Measurements from ENCODE around the gene SPG21. TPM values are rescaled to one million over a fixed set of nuclear protein-coding genes. Genes with fewer than 3 reads are reported as not detected.

Gene SPG21
- total RNA-seq, 1 experiment from 2014 or later, result 89.1 TPM

DNA sequence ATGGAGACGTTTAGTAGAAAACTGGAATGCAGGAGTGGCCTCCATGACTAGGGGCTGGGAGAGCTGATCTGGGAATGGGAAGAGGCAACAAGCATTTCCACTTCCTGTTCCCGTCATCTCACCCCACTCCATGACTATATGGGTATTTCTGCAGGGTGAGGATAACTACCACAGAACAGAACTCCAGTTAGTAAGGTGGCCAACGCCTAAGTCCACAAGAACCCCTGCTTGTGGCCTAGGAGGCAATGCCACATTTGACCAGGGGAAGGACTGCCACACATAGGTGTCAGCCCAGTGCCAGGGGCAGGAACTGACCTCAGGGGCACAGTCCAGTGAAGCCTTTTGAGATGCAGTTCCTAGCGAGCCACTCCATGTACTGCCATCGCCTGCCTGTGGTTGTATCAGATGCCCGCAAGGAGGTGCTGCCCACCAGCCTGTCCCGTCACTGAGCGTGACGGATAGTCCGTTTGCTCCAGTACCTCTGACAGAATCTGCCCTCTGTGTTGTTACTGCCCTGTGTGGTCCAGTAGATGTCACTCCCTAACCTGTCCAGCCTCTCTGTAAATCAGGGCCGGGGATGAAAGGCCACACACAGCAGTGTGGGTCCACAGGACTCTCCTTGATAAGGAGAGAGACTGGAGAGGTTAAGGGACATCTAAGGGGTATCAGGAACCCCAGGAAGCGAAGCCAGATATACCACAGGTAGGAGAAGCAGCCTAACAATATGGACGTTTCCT is 43.3 kb upstream of the SPG21 start:
- no TSS peak for BruUV-seq (replicated peaks)
- H3K9me3 ChIP-seq (ENCODE audit: low read depth, low read length, poor library complexity, severe bottlenecking), result no peaks in the 10 kb centered on the region
- DNase-seq (ENCODE audit: low spot score), result peak; percentile 80
- peak overlapping the region; percentile 14 for H3K4me3 ChIP-seq (ENCODE audit: low read depth, low read length, poor library complexity, severe bottlenecking)
- no peaks in the 10 kb centered on the region for H3K36me3 ChIP-seq (ENCODE audit: insufficient read depth, low read length, poor library complexity, severe bottlenecking)
- POLR2A ChIA-PET (ENCODE audit: low non-redundant PET), result no interaction called here
- H3K4me1 ChIP-seq (ENCODE audit: insufficient read depth, low read length, poor library complexity, severe bottlenecking), result peaks cover 7% of the 10 kb centered on the region
- no peaks in the 10 kb centered on the region for H3K27me3 ChIP-seq (replicated peaks; ENCODE audit: insufficient read depth, low read depth, low read length, poor library complexity)
- no peak for TF ChIP-seq EZH2 (IDR thresholded peaks at IDR 0.05; ENCODE audit: borderline replicate concordance, low read depth, low read length, poor library complexity, severe bottlenecking)
- TF ChIP-seq, protein P1, sequence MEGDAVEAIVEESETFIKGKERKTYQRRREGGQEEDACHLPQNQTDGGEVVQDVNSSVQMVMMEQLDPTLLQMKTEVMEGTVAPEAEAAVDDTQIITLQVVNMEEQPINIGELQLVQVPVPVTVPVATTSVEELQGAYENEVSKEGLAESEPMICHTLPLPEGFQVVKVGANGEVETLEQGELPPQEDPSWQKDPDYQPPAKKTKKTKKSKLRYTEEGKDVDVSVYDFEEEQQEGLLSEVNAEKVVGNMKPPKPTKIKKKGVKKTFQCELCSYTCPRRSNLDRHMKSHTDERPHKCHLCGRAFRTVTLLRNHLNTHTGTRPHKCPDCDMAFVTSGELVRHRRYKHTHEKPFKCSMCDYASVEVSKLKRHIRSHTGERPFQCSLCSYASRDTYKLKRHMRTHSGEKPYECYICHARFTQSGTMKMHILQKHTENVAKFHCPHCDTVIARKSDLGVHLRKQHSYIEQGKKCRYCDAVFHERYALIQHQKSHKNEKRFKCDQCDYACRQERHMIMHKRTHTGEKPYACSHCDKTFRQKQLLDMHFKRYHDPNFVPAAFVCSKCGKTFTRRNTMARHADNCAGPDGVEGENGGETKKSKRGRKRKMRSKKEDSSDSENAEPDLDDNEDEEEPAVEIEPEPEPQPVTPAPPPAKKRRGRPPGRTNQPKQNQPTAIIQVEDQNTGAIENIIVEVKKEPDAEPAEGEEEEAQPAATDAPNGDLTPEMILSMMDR (conservative IDR thresholded peaks at IDR 0.05; ENCODE audit: low read depth, low read length), result peak; percentile 89
- H3K27ac ChIP-seq (ENCODE audit: low read depth, low read length, poor library complexity, severe bottlenecking), result no peak overlapping the region
- intact Hi-C loops (cut with micrococcal nuclease; ENCODE audit: unreplicated experiment), result loop anchor here (1.0 to 10.0 kb wide), 4 partner anchors 45 to 352 kb away; partner anchors contain the start of gene RNU5A-1
- CTCF ChIA-PET, result interaction anchor here (1.0 to 1.2 kb wide), 3 partner anchors 45 to 70 kb away, joined by 5 to 9 read pairs (median 6); no protein-coding TSS in a partner anchor

DNA sequence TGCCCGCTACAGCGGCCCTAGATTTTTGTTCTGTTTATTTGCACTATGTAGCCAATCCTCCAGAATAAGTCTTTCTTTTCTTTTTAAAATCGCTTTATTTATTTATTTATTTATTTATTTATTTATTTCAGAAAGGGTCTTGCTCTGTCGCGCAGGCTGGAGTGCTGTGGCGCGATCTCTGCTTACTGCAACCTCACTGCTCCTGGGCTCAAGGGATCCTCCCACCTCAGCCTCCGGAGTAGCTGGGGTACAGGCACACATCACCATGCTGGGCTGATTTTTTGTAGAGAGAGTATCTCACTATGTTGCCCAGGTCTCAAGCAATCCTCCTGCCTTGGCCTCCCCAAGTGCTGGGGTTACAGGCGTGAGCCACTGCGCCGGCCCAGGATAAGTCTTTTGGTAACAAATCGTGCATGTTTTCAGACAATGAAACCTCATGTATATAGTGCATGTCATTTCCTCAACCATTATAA is 40.1 kb upstream of the SPG21 start:
- H3K36me3 ChIP-seq (ENCODE audit: insufficient read depth, low read length, poor library complexity, severe bottlenecking), result peaks cover 12% of the 10 kb centered on the region
- peaks cover 10% of the 10 kb centered on the region for H3K4me1 ChIP-seq (ENCODE audit: insufficient read depth, low read length, poor library complexity, severe bottlenecking)
- H3K27me3 ChIP-seq (replicated peaks; ENCODE audit: insufficient read depth, low read depth, low read length, poor library complexity), result no peaks in the 10 kb centered on the region
- intact Hi-C loops (cut with micrococcal nuclease; ENCODE audit: unreplicated experiment), result loop anchor here (10.0 kb wide), 2 partner anchors 295 to 355 kb away; no protein-coding TSS in a partner anchor
- BruUV-seq (replicated peaks), result no TSS peak
- no peak for DNase-seq (ENCODE audit: low spot score)
- ChIA-PET POLR2A (ENCODE audit: low non-redundant PET) (interaction anchor here (0.6 kb wide), 1 partner anchor 19 kb away, joined by 5 read pairs; no protein-coding TSS in a partner anchor), CTCF (no interaction called here)
- no peaks in the 10 kb centered on the region for H3K9me3 ChIP-seq (ENCODE audit: low read depth, low read length, poor library complexity, severe bottlenecking)
- H3K27ac ChIP-seq (ENCODE audit: low read depth, low read length, poor library complexity, severe bottlenecking), result no peak overlapping the region
- peak overlapping the region; percentile 75 for H3K4me3 ChIP-seq (ENCODE audit: low read depth, low read length, poor library complexity, severe bottlenecking)
- TF ChIP-seq, protein P1 (conservative IDR thresholded peaks at IDR 0.05; ENCODE audit: low read depth, low read length), result no peak
- no peak for TF ChIP-seq EZH2 (IDR thresholded peaks at IDR 0.05; ENCODE audit: borderline replicate concordance, low read depth, low read length, poor library complexity, severe bottlenecking)

DNA sequence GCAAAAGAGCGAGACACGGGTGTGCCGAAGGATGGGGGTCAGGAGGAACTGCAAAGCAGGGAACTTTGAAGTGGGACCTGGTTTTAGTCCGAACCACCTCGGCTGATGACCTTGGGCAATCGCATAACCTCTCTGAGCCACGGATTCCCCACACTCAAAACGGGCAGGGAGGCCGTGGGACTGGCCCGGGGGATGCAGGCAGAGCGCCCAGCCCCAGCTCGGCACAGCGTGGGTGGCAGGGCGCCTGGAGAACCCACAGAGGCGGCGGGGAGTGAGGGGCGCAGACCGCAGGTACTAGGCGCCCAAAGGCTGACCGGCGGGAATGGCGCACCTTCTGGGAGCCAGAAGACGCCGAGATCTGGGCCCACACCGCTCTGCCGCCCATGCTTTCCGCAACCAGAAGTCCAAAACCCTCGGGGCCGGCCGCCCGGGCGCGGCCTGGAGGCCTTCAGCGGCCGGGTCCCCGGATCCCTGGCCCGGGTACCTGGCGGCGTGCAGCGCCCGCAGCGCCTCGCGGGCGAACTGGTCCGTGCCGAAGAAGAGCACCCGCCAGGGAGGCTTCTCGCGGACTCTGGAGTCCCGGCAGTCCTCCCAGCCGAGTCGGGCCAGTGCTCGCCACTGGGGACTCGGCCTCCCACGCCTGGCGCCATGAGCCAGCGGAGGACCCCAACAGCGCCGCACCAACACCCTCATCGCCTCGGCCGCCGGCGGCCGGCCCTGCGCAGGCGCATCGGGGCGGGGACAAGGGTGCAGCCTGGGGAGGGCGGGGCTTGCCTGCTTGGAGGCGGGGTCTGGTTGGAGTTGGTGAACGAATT is 39.4 kb upstream of the SPG21 start, which contains the start of gene MTFMT:
Gene MTFMT, minus strand, starts transcription at position 719 of the 815 bp plus-strand sequence. Its CDS starts 26 bp downstream, at position 693.
- no peaks in the 10 kb centered on the region for H3K27me3 ChIP-seq (replicated peaks; ENCODE audit: insufficient read depth, low read depth, low read length, poor library complexity)
- intact Hi-C loops (cut with micrococcal nuclease; ENCODE audit: unreplicated experiment), result loop anchor here (10.0 kb wide), 1 partner anchor 294 kb away; no protein-coding TSS in a partner anchor
- peak within 1 kb of the TSS; percentile 86 for H3K27ac ChIP-seq (ENCODE audit: low read depth, low read length, poor library complexity, severe bottlenecking)
- H3K4me3 ChIP-seq (ENCODE audit: low read depth, low read length, poor library complexity, severe bottlenecking), result peak within 1 kb of the TSS; percentile 75
- H3K4me1 ChIP-seq (ENCODE audit: insufficient read depth, low read length, poor library complexity, severe bottlenecking), result peaks cover 10% of the 10 kb centered on the region
- CTCF ChIA-PET, result no interaction called here
- H3K9me3 ChIP-seq (ENCODE audit: low read depth, low read length, poor library complexity, severe bottlenecking), result no peaks in the 10 kb centered on the region
- BruUV-seq (replicated peaks), result no TSS peak
- no peak for TF ChIP-seq EZH2 (IDR thresholded peaks at IDR 0.05; ENCODE audit: borderline replicate concordance, low read depth, low read length, poor library complexity, severe bottlenecking)
- TF ChIP-seq, protein P1 (conservative IDR thresholded peaks at IDR 0.05; ENCODE audit: low read depth, low read length), result no peak
- H3K36me3 ChIP-seq (ENCODE audit: insufficient read depth, low read length, poor library complexity, severe bottlenecking), result peaks cover 12% of the 10 kb centered on the region
- DNase-seq (ENCODE audit: low spot score), result peak; percentile 93
- POLR2A ChIA-PET (ENCODE audit: low non-redundant PET), result no interaction called here
